CD14-positive monocyte (primary cell): ENCODE results near the gene PLEKHM3. TPM values are rescaled to one million over a fixed set of nuclear protein-coding genes. Genes with fewer than 3 reads are reported as not detected.

Experiments
- DNase-seq, 3 donors: peaks; one replicate each; pipeline ENCODE4 v3.0.0-alpha.2; 2011 to 2022
- H2AFZ ChIP-seq: 2 replicates; pipeline ENCODE4 v1.6.0; 2012; ENCODE audit warnings: mild to moderate bottlenecking, low read depth, low read length, inconsistent platforms; ENCODE audit not compliant: insufficient read depth, poor library complexity, severe bottlenecking
- H3K27ac ChIP-seq, 2 donors: 1 replicate in 1 of 2; 2 replicates in 1 of 2; pipeline ENCODE4 v1.5.1; 2012 to 2013; ENCODE audit warnings: low read length in 2 of 2, control low read depth in 1 of 2, inconsistent platforms in 1 of 2, low read depth in 1 of 2, mild to moderate bottlenecking in 1 of 2
- H3K27me3 ChIP-seq, 2 donors: one replicate each; pipeline versions ENCODE4 v1.6.0 to v1.6.1; 2011 to 2013; ENCODE audit warnings: low read length in 2 of 2; ENCODE audit not compliant: control insufficient read depth in 2 of 2, insufficient read depth in 2 of 2
- H3K36me3 ChIP-seq, 2 donors: replicated peaks in 1 of 2; 1 replicate in 1 of 2; 2 replicates in 1 of 2; pipeline versions ENCODE4 v1.5.1 to v1.6.1; 2012 to 2013; ENCODE audit warnings: low read length in 2 of 2, control low read depth in 1 of 2, inconsistent platforms in 1 of 2, mild to moderate bottlenecking in 1 of 2; ENCODE audit not compliant: insufficient read depth in 2 of 2, control insufficient read depth in 1 of 2
- H3K4me1 ChIP-seq, 2 donors: 1 replicate in 1 of 2; 2 replicates in 1 of 2; pipeline versions ENCODE4 v1.5.1 to v1.6.1; 2012 to 2013; ENCODE audit warnings: low read length in 2 of 2, control low read depth in 1 of 2, inconsistent platforms in 1 of 2, mild to moderate bottlenecking in 1 of 2, moderate library complexity in 1 of 2; ENCODE audit not compliant: insufficient read depth in 2 of 2, control insufficient read depth in 1 of 2
- H3K4me2 ChIP-seq: replicated peaks from 2 replicates; pipeline ENCODE3; 2012; ENCODE audit warnings: low read length, moderate library complexity, mild to moderate bottlenecking; ENCODE audit not compliant: poor library complexity, severe bottlenecking; ENCODE audit errors: extremely low read depth
- H3K4me3 ChIP-seq, 3 experiments: fragments of 200-600 bp in 1 of 3; sonication (generic) in 1 of 3; replicated peaks in 1 of 3; 1 replicate in 2 of 3; 2 replicates in 1 of 3; pipeline ENCODE4 v1.5.1; 2011 to 2013; ENCODE audit warnings: low read length in 3 of 3, mild to moderate bottlenecking in 3 of 3, control low read depth in 2 of 3, low read depth in 2 of 3, inconsistent platforms in 1 of 3, moderate library complexity in 1 of 3
- H3K79me2 ChIP-seq: 2 replicates; pipeline ENCODE4 v1.6.0; 2012; ENCODE audit warnings: mild to moderate bottlenecking, control low read depth, inconsistent platforms, low read length, moderate library complexity; ENCODE audit not compliant: insufficient read depth
- H3K9ac ChIP-seq: 2 replicates; pipeline ENCODE4 v1.6.0; 2017; ENCODE audit warnings: low read length, mild to moderate bottlenecking; ENCODE audit not compliant: insufficient read depth, poor library complexity, severe bottlenecking
- H3K9me3 ChIP-seq, 2 donors: replicated peaks in 1 of 2; 1 replicate in 1 of 2; 2 replicates in 1 of 2; pipeline versions ENCODE4 v1.5.1 to v1.6.1; 2012 to 2013; ENCODE audit warnings: low read length in 2 of 2, control low read depth in 1 of 2; ENCODE audit not compliant: control insufficient read depth in 1 of 2, insufficient read depth in 1 of 2
- H4K20me1 ChIP-seq: 2 replicates; pipeline ENCODE4 v1.6.0; 2012; ENCODE audit warnings: mild to moderate bottlenecking, low read length, control low read depth, moderate library complexity; ENCODE audit not compliant: insufficient read depth
- H3K27ac Mint-ChIP-seq, 7 donors: one replicate each; pipeline ENCODE4 v1.8.0; 2020; ENCODE audit warnings: mild to moderate bottlenecking in 7 of 7, mixed read lengths in 7 of 7, moderate library complexity in 6 of 7, inconsistent platforms in 2 of 7
- H3K27me3 Mint-ChIP-seq, 3 donors: one replicate each; pipeline ENCODE4 v1.8.0; 2021 to 2022; ENCODE audit warnings: low read depth in 3 of 3, mild to moderate bottlenecking in 3 of 3, mixed read lengths in 3 of 3, moderate library complexity in 3 of 3, inconsistent platforms in 1 of 3
- H3K36me3 Mint-ChIP-seq, 2 donors: one replicate each; pipeline ENCODE4 v1.8.0; 2020; ENCODE audit warnings: mixed read lengths in 2 of 2, inconsistent platforms in 1 of 2, mild to moderate bottlenecking in 1 of 2
- H3K4me1 Mint-ChIP-seq: one replicate; pipeline ENCODE4 v1.8.0; 2020; ENCODE audit warnings: mild to moderate bottlenecking, mixed read lengths
- H3K4me3 Mint-ChIP-seq, 2 donors: one replicate each; pipeline ENCODE4 v1.8.0; 2020; ENCODE audit warnings: mild to moderate bottlenecking in 2 of 2, mixed read lengths in 2 of 2, moderate library complexity in 1 of 2
- H3K9me3 Mint-ChIP-seq, 7 donors: one replicate each; pipeline ENCODE4 v1.8.0; 2020 to 2022; ENCODE audit warnings: mixed read lengths in 7 of 7, mild to moderate bottlenecking in 6 of 7, moderate library complexity in 6 of 7, inconsistent platforms in 2 of 7
- CTCF ChIP-seq: fragments of 200-600 bp; IDR thresholded peaks from one replicate; pipeline ENCODE4 v1.8.0; 2022; ENCODE audit warnings: antibody characterized with exemption, mild to moderate bottlenecking
- WGBS: methylation state at CpG from one replicate; pipeline ENCODE4 v1.1.5; 2013; ENCODE audit warnings: missing lambda C conversion rate; ENCODE audit not compliant: insufficient coverage; 5-methylcytosine and 5-hydroxymethylcytosine counted together
- intact Hi-C, 2 donors: fragments of 100-400 bp; cut with micrococcal nuclease; formaldehyde crosslinking; loops; one replicate each; pipeline versions ENCODE4 v1.15.0 to v1.15.1; 2023
- polyA plus RNA-seq, 3 donors: library from polyadenylated mRNA; depleted of rRNA in 1 of 3; unstranded in 2 of 3; stranded (reverse) in 1 of 3; fragments of 300-500 nt in 2 of 3; fragments of >200 nt in 1 of 3; fragmentation: Illumina TruSeq in 2 of 3; gene quantifications; 1 replicate in 2 of 3; 2 replicates in 1 of 3; pipeline ENCODE4 v1.2.3, GENCODE V29; 2012 to 2021

PLEKHM3 gene
- polyA plus RNA-seq, 3 donors = 3.0 to 8.0 (median 3.0) TPM

- H4K20me1 ChIP-seq = no peaks in the 10 kb centered on the region
Measured at GRCh38 chr2:207819839-207820784, 205.2 kb downstream of the PLEKHM3 start.

More at GRCh38 chr2:207819839-207820784, 205.2 kb downstream of the PLEKHM3 start:
- Histone ChIP-seq H2AFZ (no peak overlapping the region), H3K4me3 (no peak overlapping the region), H3K4me2 (no peak overlapping the region), H3K9me3 (no peaks in the 10 kb centered on the region), H3K36me3 (peaks cover 5 to 22% of the 10 kb centered on the region in 2 donors), H3K27ac (no peak overlapping the region), H3K9ac (no peak overlapping the region), H3K4me1 (peaks cover 7 to 9% of the 10 kb centered on the region in 2 donors), H3K79me2 (no peaks in the 10 kb centered on the region), H3K27me3 (no peaks in the 10 kb centered on the region)
- no peak overlapping the region for H3K27ac Mint-ChIP-seq
- no peaks in the 10 kb centered on the region for H3K9me3 Mint-ChIP-seq
- WGBS = 92% methylated on average over 7 of the region's 11 CpGs
- H3K36me3 Mint-ChIP-seq = peaks cover 23 to 28% of the 10 kb centered on the region in 2 donors
- TF ChIP-seq CTCF = no peak
- no peaks in the 10 kb centered on the region for H3K27me3 Mint-ChIP-seq
- no peak for DNase-seq
- peaks cover 10% of the 10 kb centered on the region for H3K4me1 Mint-ChIP-seq
- intact Hi-C loops = no loop called here
- H3K4me3 Mint-ChIP-seq = no peak overlapping the region
